GM12878 (cell line): Measurements from ENCODE around the gene COL23A1. TPM values are rescaled to one million over a fixed set of nuclear protein-coding genes. Genes with fewer than 3 reads are reported as not detected.

Source experiments
- ATAC-seq: fragments of 200-7000 bp; cut with Tn5 transposase; 3 replicates; pipeline ENCODE4 v1.9.1; 2020; ENCODE audit warnings: mild to moderate bottlenecking, moderate library complexity
- BruUV-seq: library from RNA; stranded (reverse); fragments of 400-500 nt; replicated peaks from 2 replicates; lab custom pipeline; 2021; lab: Mats Ljungman, UMichigan
- CTCF ChIA-PET: fragments of 300-600 bp; sonication (Branson Sonifier 250); formaldehyde crosslinking; extraction: SDS; loops from one replicate; lab custom pipeline; 2021; ENCODE audit warnings: inconsistent platforms; lab: Yijun Ruan, JAX
- POLR2A ChIA-PET: fragments of 350-600 bp; formaldehyde crosslinking; extraction: SDS; loops from one replicate; lab custom pipeline; 2021; ENCODE audit warnings: inconsistent platforms; lab: Charles Lee
- RAD21 ChIA-PET: fragments of 300-600 bp; sonication (Branson Sonifier 250); formaldehyde crosslinking; loops from one replicate; lab custom pipeline; 2023; ENCODE audit warnings: antibody characterized with exemption; ENCODE audit not compliant: unreplicated experiment; lab: Charles Lee
- SMC1A ChIA-PET: fragments of 300-600 bp; sonication (Branson Sonifier 250); formaldehyde crosslinking; loops from one replicate; lab custom pipeline; 2023; ENCODE audit not compliant: unreplicated experiment, uncharacterized antibody; lab: Charles Lee
- DNase-seq: peaks from one replicate; pipeline ENCODE4 v3.0.0-alpha.2; 2011; ENCODE audit warnings: low read depth, low spot score
- FAIRE-seq: peaks from 3 replicates; lab custom pipeline; 2011; peaks lifted over from hg19 to GRCh38; lab: Jason Lieb, UNC
- H2AFZ ChIP-seq: 2 replicates; pipeline ENCODE4 v1.6.0; 2011; ENCODE audit warnings: low read depth, low read length, control low read depth; ENCODE audit not compliant: control insufficient read depth
- H3K27ac ChIP-seq: 2 replicates; pipeline ENCODE4 v1.5.1; 2011; ENCODE audit warnings: control low read depth; ENCODE audit not compliant: control insufficient read depth, insufficient read depth
- H3K27me3 ChIP-seq, 2 experiments: replicated peaks in 1 of 2; 2 replicates each; pipeline versions ENCODE4 v1.6.0 to v1.6.1; 2011; ENCODE audit warnings: low read length in 1 of 2; ENCODE audit not compliant: control insufficient read depth in 2 of 2, insufficient read depth in 2 of 2
- H3K36me3 ChIP-seq, 2 experiments: 2 replicates each; pipeline ENCODE4 v1.5.1; 2011; ENCODE audit warnings: low read length in 1 of 2; ENCODE audit not compliant: control insufficient read depth in 2 of 2, insufficient read depth in 2 of 2
- H3K4me1 ChIP-seq: 2 replicates; pipeline ENCODE4 v1.6.1; 2011; ENCODE audit warnings: mild to moderate bottlenecking, low read length, moderate library complexity, mixed read lengths; ENCODE audit not compliant: control insufficient read depth, insufficient read depth
- H3K4me2 ChIP-seq: 2 replicates; pipeline ENCODE4 v1.6.0; 2011; ENCODE audit warnings: control low read depth; ENCODE audit not compliant: control insufficient read depth, insufficient read depth
- H3K4me3 ChIP-seq: fragments of 200-600 bp; sonication (generic); 2 replicates; pipeline ENCODE4 v1.5.1; 2016
- H3K79me2 ChIP-seq: 2 replicates; pipeline ENCODE4 v1.6.0; 2011; ENCODE audit warnings: low read length; ENCODE audit not compliant: control insufficient read depth, insufficient read depth
- H3K9ac ChIP-seq: 2 replicates; pipeline ENCODE4 v1.8.0; 2011; ENCODE audit warnings: low read length, control low read depth, mixed read lengths; ENCODE audit not compliant: control insufficient read depth, insufficient read depth
- H3K9me3 ChIP-seq: replicated peaks from 3 replicates; pipeline ENCODE4 v1.5.1; 2011; ENCODE audit warnings: mild to moderate bottlenecking, low read length; ENCODE audit not compliant: control insufficient read depth, insufficient read depth
- H4K20me1 ChIP-seq: 2 replicates; pipeline ENCODE4 v1.6.0; 2011; ENCODE audit not compliant: control insufficient read depth, insufficient read depth
- CHD2 ChIP-seq: IDR thresholded peaks from 2 replicates; pipeline ENCODE4 v1.6.1; 2011; ENCODE audit warnings: low read depth, low read length, improper control_type of control experiment, borderline replicate concordance
- CUX1 ChIP-seq: IDR thresholded peaks from 2 replicates; pipeline ENCODE4 v1.6.1; 2012; ENCODE audit warnings: improper control_type of control experiment, low read depth, low read length; ENCODE audit not compliant: insufficient replicate concordance
- IRF5 ChIP-seq: fragments of 450-650 bp; IDR thresholded peaks from 2 replicates; pipeline ENCODE4 v1.6.1; 2017; ENCODE audit warnings: borderline replicate concordance
- JUNB ChIP-seq: IDR thresholded peaks from 2 replicates; pipeline ENCODE4 v1.6.1; 2016; ENCODE audit warnings: antibody characterized with exemption, mild to moderate bottlenecking
- MTA2 ChIP-seq: fragments of 450-650 bp; IDR thresholded peaks from 2 replicates; pipeline ENCODE4 v1.6.1; 2016; ENCODE audit warnings: low read depth, mild to moderate bottlenecking, moderate library complexity
- RB1 ChIP-seq: fragments of 450-650 bp; formaldehyde crosslinking; IDR thresholded peaks from 2 replicates; pipeline ENCODE4 v1.6.1; 2017; ENCODE audit warnings: mild to moderate bottlenecking, borderline replicate concordance
- SMC3 ChIP-seq: IDR thresholded peaks from 2 replicates; pipeline ENCODE4 v1.6.1; 2011; ENCODE audit warnings: low read length, improper control_type of control experiment, borderline replicate concordance
- SUZ12 ChIP-seq: fragments of 200-600 bp; sonication (generic); IDR thresholded peaks from one replicate; pipeline ENCODE4 v1.6.1; 2018; ENCODE audit warnings: antibody characterized with exemption, mild to moderate bottlenecking; ENCODE audit not compliant: unreplicated experiment
- ZBTB40 ChIP-seq: fragments of 450-650 bp; IDR thresholded peaks from 2 replicates; pipeline ENCODE4 v1.6.1; 2016; ENCODE audit warnings: mild to moderate bottlenecking, moderate library complexity, borderline replicate concordance
- WGBS: methylation state at CpG from one replicate; pipeline ENCODE4 v1.1.6; 2016; ENCODE audit warnings: low lambda C conversion rate; ENCODE audit not compliant: insufficient replicate concordance, insufficient coverage; ENCODE audit errors: missing lambda C conversion rate; 5-methylcytosine and 5-hydroxymethylcytosine counted together
- in situ Hi-C: fragments of 300-500 bp; cut with MboI; formaldehyde crosslinking; loops from 9 replicates; pipeline ENCODE4 v1.14.3; 2018; ENCODE audit warnings: mixed read lengths
- intact Hi-C: fragments of 100-400 bp; cut with micrococcal nuclease; formaldehyde crosslinking; loops from one replicate; pipeline ENCODE4 v1.14.2; 2022; ENCODE audit not compliant: unreplicated experiment
- polyA plus RNA-seq, 11 experiments: library from polyadenylated mRNA; depleted of rRNA in 4 of 11; unstranded in 6 of 11; stranded (reverse) in 5 of 11; fragments of >200 nt; fragmentation: Nextera tagmentation in 4 of 11; fragmentation: Illumina TruSeq in 1 of 11; extraction: Ambion mirVana in 4 of 11; extraction: Trizol in 1 of 11; gene quantifications; 1 replicate in 1 of 11; 2 replicates in 10 of 11; pipeline versions ENCODE4 v1.2.1 to v1.2.3, GENCODE V29; 2011 to 2016; ENCODE audit warnings: inconsistent platforms in 2 of 11, missing spikeins in 2 of 11, low read depth in 1 of 11
- total RNA-seq, 4 experiments: library from RNA; depleted of rRNA in 3 of 4; stranded (reverse); fragments of >200 nt in 3 of 4; fragmentation: Illumina TruSeq in 1 of 4; extraction: Trizol in 1 of 4; gene quantifications; 2 replicates each; pipeline versions ENCODE4 v1.2.1 to v1.2.3, GENCODE V29; 2013 to 2021
- TF ChIP-seq, protein P1 (sequence below): fragments of 450-650 bp; IDR thresholded peaks from 2 replicates; pipeline ENCODE4 v1.6.1; 2017; ENCODE audit warnings: mild to moderate bottlenecking
- TF ChIP-seq, protein P2 (sequence below): IDR thresholded peaks from 2 replicates; pipeline ENCODE4 v1.6.1; 2012; ENCODE audit warnings: low read depth, low read length, improper control_type of control experiment

Gene COL23A1
- total and polyA plus RNA-seq, 10 of the 15 experiments (the other 5 are each of a cell fraction or from before 2014, with no cell fraction given), result 0.03 to 0.83 (median 0.09) TPM; not detected in 5

DNA sequence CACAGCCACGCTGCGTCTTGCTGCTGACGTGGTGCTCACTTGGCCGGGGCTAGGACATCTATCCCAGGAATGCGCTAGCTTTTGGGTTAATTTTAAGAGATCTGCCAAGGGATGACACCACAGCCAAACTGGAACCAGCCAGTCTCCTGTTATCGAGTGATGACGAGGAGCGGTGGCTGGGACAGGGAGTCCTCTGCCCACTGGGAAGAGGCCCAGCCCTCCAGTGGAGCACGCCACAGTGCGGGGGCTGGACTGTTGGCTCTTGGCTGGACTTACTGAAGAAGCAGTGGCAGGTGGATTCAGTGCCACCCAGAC, 302.4 kb downstream of the COL23A1 start:
- no peak overlapping the region for H2AFZ ChIP-seq
- ATAC-seq (no peak), DNase-seq (no peak), FAIRE-seq (no peak)
- no peak overlapping the region for H3K4me3 ChIP-seq
- ChIA-PET CTCF (no interaction called here), RAD21 (no interaction called here), SMC1A (no interaction called here), POLR2A (no interaction called here)
- intact Hi-C loops, result loop anchor here (10.0 kb wide), 2 partner anchors 167 to 447 kb away; partner anchors contain the start of gene ZNF354A
- no TSS peak for BruUV-seq
- in situ Hi-C loops, result no loop called here
- H3K36me3 ChIP-seq, result no peaks in the 10 kb centered on the region
- no peaks in the 10 kb centered on the region for H3K4me1 ChIP-seq
- H4K20me1 ChIP-seq, result no peaks in the 10 kb centered on the region
- WGBS, result 86% methylated on average over 10 of the region's 10 CpGs
- H3K27ac ChIP-seq, result no peak overlapping the region
- peaks cover 4% of the 10 kb centered on the region; the same call in 2 of the 3 replicates for H3K9me3 ChIP-seq
- no peaks in the 10 kb centered on the region for H3K79me2 ChIP-seq
- no peaks in the 10 kb centered on the region; a peak in 2 of 4 replicates for H3K27me3 ChIP-seq
- no peak overlapping the region for H3K9ac ChIP-seq
- H3K4me2 ChIP-seq, result no peak overlapping the region
- TF ChIP-seq SMC3 (no peak), MTA2 (no peak), CHD2 (no peak), IRF5 (no peak), ZBTB40 (no peak), RB1 (no peak), SUZ12 (no peak), JUNB (no peak), CUX1 (no peak)
- TF ChIP-seq, protein P1, sequence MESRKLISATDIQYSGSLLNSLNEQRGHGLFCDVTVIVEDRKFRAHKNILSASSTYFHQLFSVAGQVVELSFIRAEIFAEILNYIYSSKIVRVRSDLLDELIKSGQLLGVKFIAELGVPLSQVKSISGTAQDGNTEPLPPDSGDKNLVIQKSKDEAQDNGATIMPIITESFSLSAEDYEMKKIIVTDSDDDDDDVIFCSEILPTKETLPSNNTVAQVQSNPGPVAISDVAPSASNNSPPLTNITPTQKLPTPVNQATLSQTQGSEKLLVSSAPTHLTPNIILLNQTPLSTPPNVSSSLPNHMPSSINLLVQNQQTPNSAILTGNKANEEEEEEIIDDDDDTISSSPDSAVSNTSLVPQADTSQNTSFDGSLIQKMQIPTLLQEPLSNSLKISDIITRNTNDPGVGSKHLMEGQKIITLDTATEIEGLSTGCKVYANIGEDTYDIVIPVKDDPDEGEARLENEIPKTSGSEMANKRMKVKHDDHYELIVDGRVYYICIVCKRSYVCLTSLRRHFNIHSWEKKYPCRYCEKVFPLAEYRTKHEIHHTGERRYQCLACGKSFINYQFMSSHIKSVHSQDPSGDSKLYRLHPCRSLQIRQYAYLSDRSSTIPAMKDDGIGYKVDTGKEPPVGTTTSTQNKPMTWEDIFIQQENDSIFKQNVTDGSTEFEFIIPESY, result no peak
- TF ChIP-seq, protein P2, sequence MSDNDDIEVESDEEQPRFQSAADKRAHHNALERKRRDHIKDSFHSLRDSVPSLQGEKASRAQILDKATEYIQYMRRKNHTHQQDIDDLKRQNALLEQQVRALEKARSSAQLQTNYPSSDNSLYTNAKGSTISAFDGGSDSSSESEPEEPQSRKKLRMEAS, result no peak
